ENCODE results near the gene MFN1.

MFN1 gene

GRCh38 chr3:179375091-179375999, 27.8 kb downstream of the MFN1 start:
- no peaks in the 10 kb centered on the region for H3K27me3 ChIP-seq (ENCODE audit: insufficient read depth, poor library complexity, severe bottlenecking)
- no peak overlapping the region for H3K4me3 ChIP-seq (replicated peaks; ENCODE audit: insufficient read depth, low read length)
- DNase-seq (ENCODE audit: low read depth in 1 of 2, low spot score in 1 of 2), result no peak
- TF ChIP-seq, protein P1, sequence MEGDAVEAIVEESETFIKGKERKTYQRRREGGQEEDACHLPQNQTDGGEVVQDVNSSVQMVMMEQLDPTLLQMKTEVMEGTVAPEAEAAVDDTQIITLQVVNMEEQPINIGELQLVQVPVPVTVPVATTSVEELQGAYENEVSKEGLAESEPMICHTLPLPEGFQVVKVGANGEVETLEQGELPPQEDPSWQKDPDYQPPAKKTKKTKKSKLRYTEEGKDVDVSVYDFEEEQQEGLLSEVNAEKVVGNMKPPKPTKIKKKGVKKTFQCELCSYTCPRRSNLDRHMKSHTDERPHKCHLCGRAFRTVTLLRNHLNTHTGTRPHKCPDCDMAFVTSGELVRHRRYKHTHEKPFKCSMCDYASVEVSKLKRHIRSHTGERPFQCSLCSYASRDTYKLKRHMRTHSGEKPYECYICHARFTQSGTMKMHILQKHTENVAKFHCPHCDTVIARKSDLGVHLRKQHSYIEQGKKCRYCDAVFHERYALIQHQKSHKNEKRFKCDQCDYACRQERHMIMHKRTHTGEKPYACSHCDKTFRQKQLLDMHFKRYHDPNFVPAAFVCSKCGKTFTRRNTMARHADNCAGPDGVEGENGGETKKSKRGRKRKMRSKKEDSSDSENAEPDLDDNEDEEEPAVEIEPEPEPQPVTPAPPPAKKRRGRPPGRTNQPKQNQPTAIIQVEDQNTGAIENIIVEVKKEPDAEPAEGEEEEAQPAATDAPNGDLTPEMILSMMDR (IDR thresholded peaks at IDR 0.05; ENCODE audit: insufficient read depth, low read length), result no peak
- TF ChIP-seq POLR2AphosphoS5 (IDR thresholded peaks at IDR 0.05; ENCODE audit: low read depth), result no peak
- TF ChIP-seq GABPA (IDR thresholded peaks at IDR 0.05; ENCODE audit: low read depth), result no peak
- TF ChIP-seq, protein P2, sequence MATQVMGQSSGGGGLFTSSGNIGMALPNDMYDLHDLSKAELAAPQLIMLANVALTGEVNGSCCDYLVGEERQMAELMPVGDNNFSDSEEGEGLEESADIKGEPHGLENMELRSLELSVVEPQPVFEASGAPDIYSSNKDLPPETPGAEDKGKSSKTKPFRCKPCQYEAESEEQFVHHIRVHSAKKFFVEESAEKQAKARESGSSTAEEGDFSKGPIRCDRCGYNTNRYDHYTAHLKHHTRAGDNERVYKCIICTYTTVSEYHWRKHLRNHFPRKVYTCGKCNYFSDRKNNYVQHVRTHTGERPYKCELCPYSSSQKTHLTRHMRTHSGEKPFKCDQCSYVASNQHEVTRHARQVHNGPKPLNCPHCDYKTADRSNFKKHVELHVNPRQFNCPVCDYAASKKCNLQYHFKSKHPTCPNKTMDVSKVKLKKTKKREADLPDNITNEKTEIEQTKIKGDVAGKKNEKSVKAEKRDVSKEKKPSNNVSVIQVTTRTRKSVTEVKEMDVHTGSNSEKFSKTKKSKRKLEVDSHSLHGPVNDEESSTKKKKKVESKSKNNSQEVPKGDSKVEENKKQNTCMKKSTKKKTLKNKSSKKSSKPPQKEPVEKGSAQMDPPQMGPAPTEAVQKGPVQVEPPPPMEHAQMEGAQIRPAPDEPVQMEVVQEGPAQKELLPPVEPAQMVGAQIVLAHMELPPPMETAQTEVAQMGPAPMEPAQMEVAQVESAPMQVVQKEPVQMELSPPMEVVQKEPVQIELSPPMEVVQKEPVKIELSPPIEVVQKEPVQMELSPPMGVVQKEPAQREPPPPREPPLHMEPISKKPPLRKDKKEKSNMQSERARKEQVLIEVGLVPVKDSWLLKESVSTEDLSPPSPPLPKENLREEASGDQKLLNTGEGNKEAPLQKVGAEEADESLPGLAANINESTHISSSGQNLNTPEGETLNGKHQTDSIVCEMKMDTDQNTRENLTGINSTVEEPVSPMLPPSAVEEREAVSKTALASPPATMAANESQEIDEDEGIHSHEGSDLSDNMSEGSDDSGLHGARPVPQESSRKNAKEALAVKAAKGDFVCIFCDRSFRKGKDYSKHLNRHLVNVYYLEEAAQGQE (IDR thresholded peaks at IDR 0.05; ENCODE audit: insufficient replicate concordance, low read depth), result no peak
- TF ChIP-seq SPI1 (IDR thresholded peaks at IDR 0.05; ENCODE audit: borderline replicate concordance, low read depth), result no peak
- H3K27ac ChIP-seq (replicated peaks), result no peak overlapping the region

DNA sequence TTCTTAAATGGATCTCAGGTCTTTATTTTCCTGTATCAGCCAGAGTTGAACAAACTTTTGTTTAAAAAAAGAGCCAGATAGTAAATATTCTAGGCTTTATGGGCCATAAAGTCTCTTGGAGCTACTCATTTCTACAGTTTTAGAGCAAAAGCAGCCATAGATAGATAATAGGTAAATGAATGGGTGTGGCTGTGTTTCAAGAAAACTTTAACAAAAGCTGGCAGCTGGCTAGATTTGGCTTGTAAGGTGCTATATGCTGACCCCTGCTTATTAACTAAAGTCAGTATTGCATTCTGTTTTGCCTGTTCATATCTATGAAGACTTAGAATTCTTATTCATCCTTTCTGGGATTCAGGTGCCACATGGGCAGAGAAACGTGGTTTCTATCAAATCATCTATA, 29.0 kb downstream of the MFN1 start:
- no peak overlapping the region for H3K4me3 ChIP-seq (replicated peaks; ENCODE audit: insufficient read depth, low read length)
- no peak for DNase-seq (ENCODE audit: low read depth in 1 of 2, low spot score in 1 of 2)
- H3K27ac ChIP-seq (replicated peaks), result no peak overlapping the region
- TF ChIP-seq, protein P2 (IDR thresholded peaks at IDR 0.05; ENCODE audit: insufficient replicate concordance, low read depth), result no peak
- TF ChIP-seq POLR2AphosphoS5 (IDR thresholded peaks at IDR 0.05; ENCODE audit: low read depth), result no peak
- no peak for TF ChIP-seq SPI1 (IDR thresholded peaks at IDR 0.05; ENCODE audit: borderline replicate concordance, low read depth)
- no peak for TF ChIP-seq GABPA (IDR thresholded peaks at IDR 0.05; ENCODE audit: low read depth)
- TF ChIP-seq, protein P1 (IDR thresholded peaks at IDR 0.05; ENCODE audit: insufficient read depth, low read length), result no peak
- no peaks in the 10 kb centered on the region for H3K27me3 ChIP-seq (ENCODE audit: insufficient read depth, poor library complexity, severe bottlenecking)

DNA sequence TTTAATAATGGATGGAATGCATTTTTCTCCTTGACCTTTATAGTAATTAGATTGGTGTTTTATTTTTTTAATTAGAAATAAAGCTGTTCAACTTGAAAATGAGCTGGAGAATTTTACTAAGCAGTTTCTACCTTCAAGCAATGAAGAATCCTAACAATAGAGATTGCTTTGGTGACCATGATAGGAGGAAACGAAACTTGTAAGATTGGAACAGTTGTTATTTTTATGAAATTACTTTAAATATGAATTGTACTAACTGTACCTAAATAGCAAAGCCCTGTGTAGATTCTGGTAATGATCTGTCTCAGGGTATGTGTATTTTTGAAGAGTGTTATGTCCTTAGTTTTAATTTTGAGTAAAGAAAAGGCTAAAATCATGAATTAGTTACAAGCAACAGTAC, 44.4 kb downstream of the MFN1 start:
- Histone ChIP-seq H3K27ac (replicated peaks) (no peak overlapping the region), H3K4me3 (replicated peaks; ENCODE audit: insufficient read depth, low read length) (no peak overlapping the region), H3K27me3 (ENCODE audit: insufficient read depth, poor library complexity, severe bottlenecking) (no peaks in the 10 kb centered on the region)
- no peak for DNase-seq (ENCODE audit: low read depth in 1 of 2, low spot score in 1 of 2)
- TF ChIP-seq GABPA (IDR thresholded peaks at IDR 0.05; ENCODE audit: low read depth), result no peak
- TF ChIP-seq, protein P2 (IDR thresholded peaks at IDR 0.05; ENCODE audit: insufficient replicate concordance, low read depth), result no peak
- TF ChIP-seq, protein P1 (IDR thresholded peaks at IDR 0.05; ENCODE audit: insufficient read depth, low read length), result no peak
- no peak for TF ChIP-seq POLR2AphosphoS5 (IDR thresholded peaks at IDR 0.05; ENCODE audit: low read depth)
- no peak for TF ChIP-seq SPI1 (IDR thresholded peaks at IDR 0.05; ENCODE audit: borderline replicate concordance, low read depth)
